ENCODE measurements around the gene ST3GAL2.

DNA sequence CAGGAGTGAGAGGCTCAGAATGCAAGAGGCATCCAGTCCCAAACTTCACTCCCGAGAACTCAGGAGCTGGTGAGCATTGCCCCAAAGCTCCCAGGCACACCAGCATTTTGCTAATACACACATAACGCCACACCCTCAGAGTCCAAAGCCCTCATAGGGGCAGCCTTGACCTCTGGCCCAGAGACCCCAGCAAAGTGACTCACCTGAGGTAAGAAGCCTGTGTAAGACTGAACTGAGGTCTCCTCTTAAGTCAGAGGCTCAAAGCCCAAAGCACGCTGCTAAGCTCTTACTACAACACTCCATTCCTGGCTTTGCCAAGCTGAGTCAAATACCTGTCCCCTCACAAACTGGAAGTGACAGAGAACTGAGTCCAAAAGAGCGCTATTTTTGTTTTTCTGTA, 16.4 kb downstream of the ST3GAL2 start:
- TF ChIP-seq, protein P1, sequence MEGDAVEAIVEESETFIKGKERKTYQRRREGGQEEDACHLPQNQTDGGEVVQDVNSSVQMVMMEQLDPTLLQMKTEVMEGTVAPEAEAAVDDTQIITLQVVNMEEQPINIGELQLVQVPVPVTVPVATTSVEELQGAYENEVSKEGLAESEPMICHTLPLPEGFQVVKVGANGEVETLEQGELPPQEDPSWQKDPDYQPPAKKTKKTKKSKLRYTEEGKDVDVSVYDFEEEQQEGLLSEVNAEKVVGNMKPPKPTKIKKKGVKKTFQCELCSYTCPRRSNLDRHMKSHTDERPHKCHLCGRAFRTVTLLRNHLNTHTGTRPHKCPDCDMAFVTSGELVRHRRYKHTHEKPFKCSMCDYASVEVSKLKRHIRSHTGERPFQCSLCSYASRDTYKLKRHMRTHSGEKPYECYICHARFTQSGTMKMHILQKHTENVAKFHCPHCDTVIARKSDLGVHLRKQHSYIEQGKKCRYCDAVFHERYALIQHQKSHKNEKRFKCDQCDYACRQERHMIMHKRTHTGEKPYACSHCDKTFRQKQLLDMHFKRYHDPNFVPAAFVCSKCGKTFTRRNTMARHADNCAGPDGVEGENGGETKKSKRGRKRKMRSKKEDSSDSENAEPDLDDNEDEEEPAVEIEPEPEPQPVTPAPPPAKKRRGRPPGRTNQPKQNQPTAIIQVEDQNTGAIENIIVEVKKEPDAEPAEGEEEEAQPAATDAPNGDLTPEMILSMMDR (IDR thresholded peaks at IDR 0.05), result no peak
- TF ChIP-seq POLR2AphosphoS5 (IDR thresholded peaks at IDR 0.05; ENCODE audit: insufficient read depth in 1 of 2, low read depth in 1 of 2), result no peak
- no peak for TF ChIP-seq POLR2A (IDR thresholded peaks at IDR 0.05)
